ENCODE measurements around the gene CLN6. TPM values are rescaled to one million over a fixed set of nuclear protein-coding genes. Genes with fewer than 3 reads are reported as not detected.

CLN6 gene
- total and polyA plus RNA-seq, 8 donors = 6.4 to 151 (median 17.3) TPM

- Histone ChIP-seq H3K36me3 (peaks cover 0 to 9% (median under 1%) of the 10 kb centered on the region in 4 donors), H3K4me1 (peaks cover 32 to 49% (median 36%) of the 10 kb centered on the region in 4 donors), H3K27ac (peak overlapping the region in 2 of 5 donors; percentile 26 to 29), H3K27me3 (no peaks in the 10 kb centered on the region), H3K4me3 (no peak overlapping the region), H3K9me3 (no peaks in the 10 kb centered on the region)
- TF ChIP-seq POLR2AphosphoS5 (IDR thresholded peaks at IDR 0.05) (no peak), EP300 (IDR thresholded peaks at IDR 0.05) (no peak)
- DNase-seq = no peak
- intact Hi-C loops (cut with DNase I; ENCODE audit: low total_unique reads) = no loop called here
- WGBS, 5 donors = 76 to 85% (median 83%) methylated on average over 13 of the region's 13 CpGs
Measured at GRCh38 chr15:68208636-68209240, 20.8 kb downstream of the CLN6 start.

- WGBS, 5 donors = 77 to 90% (median 88%) methylated on average over 16 of the region's 16 CpGs
- intact Hi-C loops (cut with DNase I; ENCODE audit: low total_unique reads) = no loop called here
- H3K36me3 ChIP-seq = peaks cover 0 to 7% (median 0%) of the 10 kb centered on the region in 4 donors
- H3K9me3 ChIP-seq = no peaks in the 10 kb centered on the region
- TF ChIP-seq POLR2A (IDR thresholded peaks at IDR 0.05) (no peak), EP300 (IDR thresholded peaks at IDR 0.05) (no peak), POLR2AphosphoS5 (IDR thresholded peaks at IDR 0.05) (no peak), CTCF (IDR thresholded peaks at IDR 0.05) (no peak)
- no peaks in the 10 kb centered on the region for H3K27me3 ChIP-seq
- H3K4me1 ChIP-seq = peaks cover 32 to 53% (median 39%) of the 10 kb centered on the region in 4 donors
- H3K4me3 ChIP-seq = peak overlapping the region in 1 of 4 donors; percentile 1
- peak in 1 of 2 donors; percentile 22 for DNase-seq
- H3K27ac ChIP-seq = peak overlapping the region in 2 of 5 donors; percentile 8 to 29
Measured at GRCh38 chr15:68208136-68208535, 21.4 kb downstream of the CLN6 start.

- TF ChIP-seq POLR2A (IDR thresholded peaks at IDR 0.05) (no peak), POLR2AphosphoS5 (IDR thresholded peaks at IDR 0.05) (no peak), EP300 (IDR thresholded peaks at IDR 0.05) (no peak), CTCF (IDR thresholded peaks at IDR 0.05) (no peak)
- DNase-seq = peak in 1 of 2 donors; percentile 23
- WGBS, 5 donors = 81 to 93% (median 85%) methylated on average over 12 of the region's 12 CpGs
- Histone ChIP-seq H3K27me3 (no peaks in the 10 kb centered on the region), H3K4me3 (peak overlapping the region in 1 of 4 donors; percentile 1), H3K27ac (peak overlapping the region in 1 of 5 donors; percentile 84), H3K36me3 (peaks cover 0 to 7% (median 0%) of the 10 kb centered on the region in 4 donors), H3K9me3 (no peaks in the 10 kb centered on the region), H3K4me1 (peaks cover 32 to 53% (median 40%) of the 10 kb centered on the region in 4 donors)
- intact Hi-C loops (cut with DNase I; ENCODE audit: low total_unique reads) = no loop called here
Measured at GRCh38 chr15:68207176-68207935, 22.2 kb downstream of the CLN6 start.

- 79 to 93% (median 89%) methylated on average over 12 of the region's 12 CpGs for WGBS, 5 donors
- H3K27me3 ChIP-seq = no peaks in the 10 kb centered on the region
- peaks cover 0 to 7% (median 0%) of the 10 kb centered on the region in 4 donors for H3K36me3 ChIP-seq
- no peak overlapping the region for H3K4me3 ChIP-seq
- TF ChIP-seq CTCF (IDR thresholded peaks at IDR 0.05) (no peak), EP300 (IDR thresholded peaks at IDR 0.05) (no peak), POLR2AphosphoS5 (IDR thresholded peaks at IDR 0.05) (no peak), POLR2A (IDR thresholded peaks at IDR 0.05) (no peak)
- DNase-seq = peak in 1 of 2 donors; percentile 19
- H3K27ac ChIP-seq = peak overlapping the region in 2 of 5 donors; percentile 83 to 84
- intact Hi-C loops (cut with DNase I; ENCODE audit: low total_unique reads) = no loop called here
- peaks cover 32 to 59% (median 40%) of the 10 kb centered on the region in 4 donors for H3K4me1 ChIP-seq
- no peaks in the 10 kb centered on the region for H3K9me3 ChIP-seq
Measured at GRCh38 chr15:68206711-68207151, 22.8 kb downstream of the CLN6 start.

Data from stomach (tissue), 9 donors.